Left lung (tissue), 14 donors: Measurements from ENCODE around the gene PRRG2. TPM values are rescaled to one million over a fixed set of nuclear protein-coding genes. Genes with fewer than 3 reads are reported as not detected.

Experiments
- ATAC-seq: fragments of 200-7000 bp; cut with Tn5 transposase; one replicate; pipeline ENCODE4 v1.9.1; 2020; ENCODE audit warnings: moderate library complexity
- DNase-seq, 4 donors: peaks; one replicate each; pipeline ENCODE4 v3.0.0-alpha.2; 2013 to 2020
- H3K27ac ChIP-seq, 2 donors: fragments of 200-600 bp; sonication (generic) in 1 of 2; one replicate each; pipeline versions ENCODE4 v1.5.0 to v1.8.0; 2020 to 2021
- H3K27me3 ChIP-seq, 2 donors: fragments of 200-600 bp; sonication (generic) in 1 of 2; one replicate each; pipeline versions ENCODE4 v1.5.0 to v1.8.0; 2020 to 2021
- H3K36me3 ChIP-seq, 2 donors: fragments of 200-600 bp; sonication (generic) in 1 of 2; one replicate each; pipeline versions ENCODE4 v1.5.0 to v1.8.0; 2020 to 2021
- H3K4me1 ChIP-seq, 2 donors: fragments of 200-600 bp; one replicate each; pipeline ENCODE4 v1.8.0; 2021
- H3K4me3 ChIP-seq, 2 donors: fragments of 200-600 bp; sonication (generic) in 1 of 2; one replicate each; pipeline versions ENCODE4 v1.5.0 to v1.8.0; 2020 to 2021; ENCODE audit warnings: mild to moderate bottlenecking in 1 of 2
- H3K9me3 ChIP-seq, 2 donors: fragments of 200-600 bp; sonication (generic) in 1 of 2; one replicate each; pipeline versions ENCODE4 v1.5.0 to v1.8.0; 2020 to 2021
- CTCF ChIP-seq, 2 donors: fragments of 200-600 bp; sonication (generic) in 1 of 2; IDR thresholded peaks; one replicate each; pipeline versions ENCODE4 v1.5.0 to v1.8.0; 2021; ENCODE audit warnings: antibody characterized with exemption in 2 of 2
- intact Hi-C, 2 donors: fragments of 100-400 bp; cut with DNase I; formaldehyde crosslinking; loops; one replicate each; pipeline versions ENCODE4 v1.11.2 to v1.14.2; 2022
- long read RNA-seq, 12 donors: library from polyadenylated mRNA in 2 of 12; unstranded in 2 of 12; transcript quantifications; one replicate each; pipeline ENCODE4 v2.0.0 and lab custom pipeline, GENCODE V29; 2019 to 2026
- polyA plus RNA-seq, 6 donors: library from polyadenylated mRNA; unstranded; fragments of 120-200 nt; gene quantifications; one replicate each; pipeline ENCODE4 v1.2.1, GENCODE V29; 2013; ENCODE audit not compliant: insufficient read length in 6 of 6
- total RNA-seq, 2 donors: library from RNA; stranded (reverse); fragmentation: NEBNext Ultra II Directional; extraction: Animal tissue kit (Norgen Biotek cat#: 25700); gene quantifications; one replicate each; pipeline ENCODE4 v1.2.1, GENCODE V29; 2021
- donor health status: DM: no; HTN: yes; CAD: no.
- donor health status: DM: no; HTN: no; CAD: no.

Gene PRRG2
- total RNA-seq, result 10 to 100 TPM in 1 of 2 donors, 1 to 10 TPM in 1; 7.6 to 13.6 TPM
- polyA plus RNA-seq, result 1 to 10 TPM; 3.8 to 6.8 (median 5.1) TPM
- long read RNA-seq, donor 1, partial matches to known transcripts, result 0 of 1 reads
- long read RNA-seq, donor 1, other reads (novel, unspliced or antisense), result 0 of 1 reads
- long read RNA-seq, donor 2, partial matches to known transcripts, result 0 of 2 reads
- long read RNA-seq, donor 2, other reads (novel, unspliced or antisense), result 0 of 2 reads
- long read RNA-seq, donor 3, partial matches to known transcripts, result 0 of 1 reads
- long read RNA-seq, donor 3, other reads (novel, unspliced or antisense), result 0 of 1 reads
- long read RNA-seq, donor 4, partial matches to known transcripts, result 0 of 2 reads
- long read RNA-seq, donor 4, other reads (novel, unspliced or antisense), result 1 of 2 reads
- long read RNA-seq, donor 5, partial matches to known transcripts, result 0 of 1 reads
- long read RNA-seq, donor 5, other reads (novel, unspliced or antisense), result 0 of 1 reads
- long read RNA-seq, donor 6, partial matches to known transcripts, result 0 of 1 reads
- long read RNA-seq, donor 6, other reads (novel, unspliced or antisense), result 0 of 1 reads
- long read RNA-seq, donor 7, partial matches to known transcripts, result 0 of 1 reads
- long read RNA-seq, donor 7, other reads (novel, unspliced or antisense), result 0 of 1 reads
- long read RNA-seq, donor 8, partial matches to known transcripts, result 0 of 1 reads
- long read RNA-seq, donor 8, other reads (novel, unspliced or antisense), result 0 of 1 reads
- long read RNA-seq, donor 9, result 0 reads
- long read RNA-seq, donor 10, partial matches to known transcripts, result 0 of 1 reads
- long read RNA-seq, donor 10, other reads (novel, unspliced or antisense), result 1 of 1 reads
- long read RNA-seq, donor 11, result 0 reads
- long read RNA-seq, donor 12, partial matches to known transcripts, result 0 of 4 reads
- long read RNA-seq, donor 12, other reads (novel, unspliced or antisense), result 0 of 4 reads

GRCh38 chr19:49581007-49581508 lies at the start of gene PRRG2:
PRRG2 (plus strand) TSS chr19:49581316; CDS start chr19:49583220, 1,904 bp downstream.
- no peak for TF ChIP-seq CTCF (IDR thresholded peaks at IDR 0.05)
- peak; percentile 86 for ATAC-seq
- peak within 1 kb of the TSS; percentile 36 to 80 for H3K27ac ChIP-seq
- peaks cover 8 to 39% of the 10 kb centered on the region in 2 donors for H3K4me1 ChIP-seq
- H3K9me3 ChIP-seq, result no peaks in the 10 kb centered on the region
- H3K27me3 ChIP-seq, result no peaks in the 10 kb centered on the region
- peak within 1 kb of the TSS; percentile 58 to 77 for H3K4me3 ChIP-seq
- H3K36me3 ChIP-seq, result peaks cover 0 to 5% of the 10 kb centered on the region in 2 donors
- intact Hi-C loops, result no loop called here
- DNase-seq, result peak in 2 of 4 donors; percentile 35 to 77

GRCh38 chr19:49533551-49534488 lies 47.3 kb upstream of the PRRG2 start:
- Histone ChIP-seq H3K36me3 (peaks cover 0 to 63% of the 10 kb centered on the region in 2 donors), H3K4me3 (peak overlapping the region; percentile 36 to 73), H3K27me3 (no peaks in the 10 kb centered on the region), H3K27ac (peak overlapping the region in 1 of 2 donors; percentile 37), H3K4me1 (peaks cover 7 to 33% of the 10 kb centered on the region in 2 donors), H3K9me3 (no peaks in the 10 kb centered on the region)
- intact Hi-C loops, result no loop called here
- ATAC-seq (peak; percentile 96), DNase-seq (peak; percentile 70 to 94 (median 74))
- peak; percentile 13 to 21 for TF ChIP-seq CTCF (IDR thresholded peaks at IDR 0.05)

- Histone ChIP-seq H3K4me3 (peak overlapping the region in 1 of 2 donors; percentile 73), H3K27me3 (no peaks in the 10 kb centered on the region), H3K4me1 (peaks cover 7 to 33% of the 10 kb centered on the region in 2 donors), H3K27ac (no peak overlapping the region), H3K9me3 (no peaks in the 10 kb centered on the region), H3K36me3 (peaks cover 0 to 67% of the 10 kb centered on the region in 2 donors)
- TF ChIP-seq CTCF (IDR thresholded peaks at IDR 0.05), result no peak
- intact Hi-C loops, result no loop called here
- DNase-seq, result no peak
- ATAC-seq, result no peak
These were observed 46.3 kb upstream of the PRRG2 start for GRCh38 chr19:49534632-49535385.

- H3K36me3 ChIP-seq, result peaks cover 0 to 67% of the 10 kb centered on the region in 2 donors
- no peaks in the 10 kb centered on the region for H3K9me3 ChIP-seq
- no peak overlapping the region for H3K4me3 ChIP-seq
- no peaks in the 10 kb centered on the region for H3K27me3 ChIP-seq
- peaks cover 7 to 33% of the 10 kb centered on the region in 2 donors for H3K4me1 ChIP-seq
- intact Hi-C loops, result no loop called here
- TF ChIP-seq CTCF (IDR thresholded peaks at IDR 0.05), result no peak
- H3K27ac ChIP-seq, result no peak overlapping the region
- ATAC-seq (no peak), DNase-seq (no peak)
These were observed 44.1 kb upstream of the PRRG2 start for GRCh38 chr19:49536921-49537462.
